ENCODE measurements around the gene SKI.

Gene SKI

DNA sequence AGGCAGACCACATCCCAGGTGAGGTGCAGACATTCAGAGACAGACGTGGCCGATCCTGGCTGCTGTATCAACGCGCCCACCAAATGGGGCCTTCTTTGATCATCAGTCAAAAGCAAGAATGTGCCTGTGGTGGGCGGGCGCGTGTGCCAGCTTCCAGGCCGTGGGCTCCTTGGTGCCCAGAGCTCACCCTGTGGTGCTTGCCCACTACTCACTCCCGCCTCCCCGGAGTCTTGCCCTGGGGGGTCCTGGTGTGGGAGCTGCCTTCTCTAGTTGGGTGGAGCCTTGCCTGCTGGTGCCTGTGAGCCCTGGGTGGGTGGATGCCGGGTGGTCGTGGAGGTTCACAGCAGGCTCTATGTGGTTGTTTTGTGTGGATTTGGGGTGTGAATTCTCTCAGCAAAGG is 70.6 kb downstream of the SKI start:
- DNase-seq: no peak

DNA sequence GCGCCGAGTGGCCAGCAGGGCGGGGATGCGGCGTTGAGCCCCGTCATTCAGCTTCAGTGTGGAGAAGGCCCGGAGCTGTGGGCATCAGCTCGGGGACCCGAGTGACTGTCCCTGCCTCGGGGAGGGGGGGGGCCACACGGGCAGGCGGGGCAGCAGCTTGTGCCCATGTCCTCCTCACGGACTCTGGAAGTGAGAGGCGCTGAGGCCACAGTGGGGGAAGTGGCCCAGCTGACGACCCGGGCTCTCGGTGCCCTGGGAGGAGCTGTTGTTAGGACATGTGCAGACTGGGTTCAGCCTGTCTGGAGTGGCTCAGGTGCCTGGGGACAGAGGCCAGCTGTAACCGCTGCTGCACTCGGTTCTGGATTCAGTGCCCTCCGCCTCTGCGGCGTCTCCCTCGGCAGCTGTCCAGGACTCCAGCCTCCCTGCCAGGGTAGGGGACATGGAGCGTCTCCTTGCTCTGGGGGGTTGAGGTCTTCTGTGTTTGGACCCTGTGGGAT is 71.1 kb downstream of the SKI start:
- no peak for DNase-seq

DNA sequence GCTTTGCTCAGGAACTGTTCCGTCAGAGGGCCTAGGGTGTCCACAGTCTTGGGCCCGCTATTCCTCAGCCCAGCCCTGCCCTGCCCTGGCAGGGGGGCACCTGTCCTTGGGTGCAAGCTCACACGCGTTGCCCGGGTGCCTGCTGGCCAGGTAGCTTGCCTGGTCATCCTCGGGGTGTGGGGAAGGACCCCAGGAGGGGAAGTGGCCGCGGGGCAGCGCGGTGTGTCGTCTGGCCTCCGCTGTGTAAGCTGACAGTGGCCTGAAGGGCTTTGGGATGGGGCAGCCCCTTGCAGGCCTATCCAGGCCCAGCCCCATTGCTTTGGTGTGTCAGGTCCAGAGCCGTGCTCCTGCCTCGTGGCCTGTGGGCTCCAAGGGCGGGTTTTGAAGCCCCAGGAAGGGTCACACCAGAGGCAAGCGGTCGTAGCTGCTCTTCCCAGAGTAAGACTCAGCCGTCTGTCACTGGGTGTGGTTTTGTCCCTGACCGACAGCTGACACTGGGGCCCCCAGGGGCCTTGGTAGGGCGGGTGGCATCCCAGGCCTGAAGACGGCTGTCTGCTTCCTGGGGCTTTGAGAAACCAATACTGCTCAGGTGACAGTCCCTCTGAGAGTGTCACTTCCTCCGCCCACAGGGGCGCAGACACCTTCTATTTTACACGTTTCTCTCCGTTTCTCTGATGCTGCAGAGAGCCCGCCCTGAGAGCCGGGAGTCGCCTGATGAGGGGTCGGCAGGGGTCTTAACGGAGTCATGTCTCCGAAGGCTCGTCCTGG is 72.1 kb downstream of the SKI start:
- peak; percentile 73 for DNase-seq

DNA sequence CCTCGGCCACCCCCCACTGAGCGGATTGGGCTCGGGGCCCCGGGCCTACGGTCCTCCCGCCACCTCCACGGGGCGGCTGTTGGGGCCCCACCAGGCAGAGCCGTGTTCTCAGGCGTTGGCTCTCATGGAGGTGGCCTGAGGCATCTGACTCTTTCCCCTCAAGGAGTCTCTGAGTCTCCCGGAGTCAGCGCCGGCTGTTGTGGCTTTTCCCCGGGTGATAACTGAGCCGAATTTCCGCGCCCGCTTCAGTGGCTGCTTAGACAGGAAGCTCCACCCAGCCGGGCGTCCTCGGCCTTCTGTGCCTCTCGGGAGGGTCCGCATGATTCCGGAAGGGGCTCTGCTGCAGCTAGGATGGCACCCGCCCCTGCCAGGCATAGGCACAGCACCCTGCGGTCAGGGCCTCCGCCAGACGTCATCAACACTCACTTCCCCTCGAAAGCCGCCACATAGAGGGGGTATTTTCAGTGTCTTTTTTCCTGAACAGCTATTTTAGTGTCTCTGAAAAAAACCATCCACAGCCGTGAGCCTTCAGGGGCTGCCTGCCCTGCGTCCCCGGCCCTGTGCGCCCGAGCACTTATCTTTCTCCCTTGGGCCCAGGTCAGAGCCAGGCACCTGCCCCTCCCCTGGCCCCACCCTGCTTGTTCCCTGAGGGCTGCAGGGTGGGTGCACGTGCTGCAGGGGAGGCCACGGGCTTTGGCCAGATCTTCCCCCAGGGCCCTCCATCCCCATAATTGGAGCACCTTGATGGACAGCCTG is 72.9 kb downstream of the SKI start:
- peak; percentile 94 for DNase-seq

DNA sequence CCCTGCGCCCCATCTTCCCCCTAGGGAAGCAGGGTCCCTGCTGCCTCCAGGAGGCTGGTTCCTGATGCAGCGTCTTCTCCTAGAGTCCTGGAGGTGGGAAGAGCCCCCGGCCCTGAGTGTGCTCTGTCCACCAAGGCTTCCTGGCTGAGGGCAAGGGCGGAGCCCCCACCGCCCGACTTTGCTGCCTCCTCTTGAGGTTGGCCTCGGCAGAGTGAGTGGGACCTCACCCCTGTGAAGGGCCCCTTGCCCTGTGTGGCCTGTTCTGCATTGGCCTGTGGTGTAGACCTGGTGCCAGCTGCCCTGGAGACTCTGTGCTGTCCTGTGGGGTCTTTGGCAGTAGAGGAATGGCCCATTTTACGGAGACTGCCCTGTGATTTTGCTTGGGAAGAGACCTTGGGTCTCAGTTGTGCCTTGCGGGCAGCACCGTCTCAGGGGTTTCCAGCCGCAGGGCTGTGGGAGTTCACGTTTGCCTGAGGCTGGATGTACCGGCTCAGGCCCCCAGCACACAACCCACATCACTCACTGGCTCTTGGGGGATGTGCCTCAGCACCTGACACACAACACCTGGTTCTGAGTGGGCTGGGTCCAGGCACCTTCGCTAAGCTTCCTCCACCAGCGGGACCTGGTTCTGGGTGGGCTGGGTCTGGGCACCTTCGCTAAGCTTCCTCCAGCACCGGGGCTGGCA is 73.6 kb downstream of the SKI start:
- DNase-seq: no peak

DNA sequence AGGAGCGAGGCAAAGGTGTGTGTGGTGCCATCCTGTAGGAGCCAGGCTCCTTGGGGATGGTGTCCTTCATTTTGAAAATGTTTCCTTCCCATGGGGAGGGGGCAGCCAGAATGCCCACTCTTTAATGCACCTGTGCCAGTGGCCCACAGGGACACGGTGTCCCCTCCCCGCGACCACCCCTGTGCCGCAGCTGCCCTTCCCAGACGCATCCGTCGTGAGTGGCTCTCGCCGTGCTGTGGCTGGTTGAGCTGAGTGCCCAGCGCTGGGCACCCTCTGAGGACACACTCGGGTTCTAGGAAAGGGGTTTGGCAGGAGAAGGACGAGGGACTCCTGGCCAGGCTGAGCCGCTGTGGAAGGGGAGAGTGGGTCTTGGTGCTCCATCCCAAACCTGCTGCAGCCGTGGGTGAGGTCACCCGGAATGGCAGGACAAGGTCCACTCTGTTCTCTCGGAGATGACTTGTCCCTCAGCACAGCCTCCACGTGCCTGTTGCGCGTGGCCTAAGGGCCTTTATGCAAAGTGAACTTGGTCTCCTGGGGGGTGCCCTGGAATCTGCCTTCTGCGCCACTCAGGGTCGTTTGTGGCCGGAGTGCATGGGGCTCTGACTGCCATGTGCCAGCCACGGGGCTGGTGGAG is 74.3 kb downstream of the SKI start:
- DNase-seq: no peak

DNA sequence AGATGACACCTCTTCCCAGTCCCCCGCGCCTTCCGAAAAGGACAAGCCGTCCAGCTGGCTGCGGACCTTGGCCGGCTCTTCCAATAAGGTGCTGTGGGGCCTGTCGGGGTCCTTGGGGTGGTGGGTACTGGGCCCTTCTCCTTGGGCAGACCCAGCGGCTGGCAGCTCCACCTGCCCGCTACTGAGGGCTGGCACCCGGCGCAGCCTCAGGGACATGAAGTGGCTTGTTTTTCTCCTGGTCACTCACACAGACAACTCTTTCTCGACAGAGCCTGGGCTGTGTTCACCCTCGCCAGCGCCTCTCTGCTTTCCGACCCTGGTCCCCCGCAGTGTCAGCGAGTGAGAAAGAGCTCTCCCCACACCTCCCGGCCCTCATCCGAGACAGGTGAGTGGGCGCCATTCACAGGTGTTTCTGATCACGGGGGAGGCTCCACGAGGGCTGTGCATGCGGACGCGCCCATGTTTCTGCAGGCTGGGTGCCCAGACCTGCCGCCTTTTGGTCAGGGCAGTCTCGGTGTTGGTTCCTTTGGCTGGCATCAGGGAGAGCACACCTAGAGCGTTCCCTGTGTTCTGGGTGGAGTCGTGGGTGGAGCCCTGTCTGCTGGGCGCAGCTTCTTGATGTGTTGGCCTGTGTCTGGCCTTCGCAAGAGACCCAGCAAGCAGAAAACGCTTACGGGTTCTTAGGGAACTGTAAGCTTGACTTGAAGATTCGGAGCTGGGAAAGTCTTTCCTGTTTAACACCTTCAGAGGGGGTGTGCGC is 75.1 kb downstream of the SKI start:
- DNase-seq: no peak

DNA sequence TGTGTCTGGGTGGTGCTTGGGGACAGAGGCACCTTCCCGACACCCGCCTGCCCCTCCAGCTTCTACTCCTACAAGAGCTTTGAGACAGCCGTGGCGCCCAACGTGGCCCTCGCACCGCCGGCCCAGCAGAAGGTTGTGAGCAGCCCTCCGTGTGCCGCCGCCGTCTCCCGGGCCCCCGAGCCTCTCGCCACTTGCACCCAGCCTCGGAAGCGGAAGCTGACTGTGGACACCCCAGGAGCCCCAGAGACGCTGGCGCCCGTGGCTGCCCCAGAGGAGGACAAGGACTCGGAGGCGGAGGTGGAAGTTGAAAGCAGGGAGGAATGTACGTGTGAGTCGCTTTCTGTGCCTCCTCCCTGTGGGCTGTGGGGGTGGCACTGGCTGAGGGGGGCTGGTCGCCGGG is 75.7 kb downstream of the SKI start:
- no peak for DNase-seq

DNA sequence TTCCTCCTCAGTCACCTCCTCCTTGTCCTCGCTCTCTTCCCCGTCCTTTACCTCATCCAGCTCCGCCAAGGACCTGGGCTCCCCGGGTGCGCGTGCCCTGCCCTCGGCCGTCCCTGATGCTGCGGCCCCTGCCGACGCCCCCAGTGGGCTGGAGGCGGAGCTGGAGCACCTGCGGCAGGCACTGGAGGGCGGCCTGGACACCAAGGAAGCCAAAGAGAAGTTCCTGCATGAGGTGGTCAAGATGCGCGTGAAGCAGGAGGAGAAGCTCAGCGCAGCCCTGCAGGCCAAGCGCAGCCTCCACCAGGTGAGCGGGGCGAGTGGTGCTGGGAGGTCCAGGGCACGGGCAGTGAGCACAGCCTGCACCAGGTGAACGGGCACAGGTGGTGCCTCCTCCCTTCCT is 76.2 kb downstream of the SKI start:
- no peak for DNase-seq

DNA sequence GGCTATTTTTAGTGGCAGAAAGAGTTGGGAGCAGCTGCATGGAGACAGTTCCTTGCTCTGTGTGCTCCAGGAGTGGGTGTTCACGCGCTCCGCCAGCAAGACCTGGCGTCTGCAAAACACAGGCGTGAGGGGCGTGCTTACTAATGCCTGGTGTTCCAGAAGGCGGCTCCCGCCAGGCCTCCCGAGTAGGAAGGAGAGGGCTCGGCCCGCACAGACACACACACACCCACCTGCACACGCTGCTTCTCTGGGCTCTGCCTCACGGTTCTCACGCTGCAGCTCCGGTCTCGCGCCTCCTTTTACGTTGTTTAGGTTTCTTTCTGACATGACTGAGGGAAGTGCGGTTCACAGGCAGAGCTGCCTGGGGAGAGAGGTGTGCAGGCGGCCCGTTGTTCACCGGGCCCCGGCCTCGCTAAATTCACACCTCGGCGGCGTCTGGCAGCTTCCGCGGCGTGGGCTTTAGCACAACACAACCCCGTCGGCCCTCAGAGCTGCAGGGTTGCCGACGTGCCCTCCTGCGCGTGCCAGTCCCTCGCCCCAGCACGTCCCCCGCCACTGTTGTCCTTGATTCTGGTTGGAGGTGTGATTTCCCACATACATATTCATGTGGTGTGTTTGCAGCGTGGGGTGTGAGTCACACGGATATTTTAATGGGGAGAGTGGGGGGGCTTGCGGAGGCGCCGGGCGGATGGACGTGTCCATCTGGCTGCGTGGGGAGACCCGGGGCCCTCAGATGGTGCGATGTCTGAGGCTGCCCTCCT is 77.0 kb downstream of the SKI start:
- no peak for DNase-seq

DNA sequence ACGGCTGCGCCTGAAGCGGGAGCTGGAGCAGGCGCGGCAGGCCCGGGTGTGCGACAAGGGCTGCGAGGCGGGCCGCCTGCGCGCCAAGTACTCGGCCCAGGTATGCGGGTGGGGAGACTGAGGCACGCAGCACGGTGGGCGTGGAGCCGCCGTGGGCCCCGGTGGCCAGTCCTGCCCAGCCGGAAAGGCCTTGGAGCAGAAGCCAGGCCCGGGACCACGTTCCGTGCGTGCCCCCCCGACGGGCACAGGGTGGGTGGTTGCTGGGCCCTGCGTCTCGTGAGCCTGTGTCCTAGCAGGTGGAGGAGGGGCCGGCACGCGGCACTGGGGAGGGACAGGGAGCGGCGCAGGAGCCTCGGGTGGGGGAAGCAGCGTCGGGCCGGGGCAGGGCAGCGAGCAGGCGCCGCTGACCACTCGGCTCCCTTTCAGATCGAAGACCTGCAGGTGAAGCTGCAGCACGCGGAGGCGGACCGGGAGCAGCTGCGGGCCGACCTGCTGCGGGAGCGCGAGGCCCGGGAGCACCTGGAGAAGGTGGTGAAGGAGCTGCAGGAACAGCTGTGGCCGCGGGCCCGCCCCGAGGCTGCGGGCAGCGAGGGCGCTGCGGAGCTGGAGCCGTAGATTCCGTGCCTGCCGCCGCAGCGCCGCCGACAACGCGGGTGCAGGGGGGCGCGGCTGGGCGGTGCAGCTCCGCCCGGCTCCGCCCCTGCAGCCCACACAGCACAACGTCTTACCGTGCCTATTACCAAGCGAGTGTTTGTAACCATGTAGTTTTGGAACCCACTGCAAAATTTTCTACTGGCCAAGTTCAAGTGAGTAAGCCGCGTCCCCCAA is 78.2 kb downstream of the SKI start:
- no peak for DNase-seq

DNA sequence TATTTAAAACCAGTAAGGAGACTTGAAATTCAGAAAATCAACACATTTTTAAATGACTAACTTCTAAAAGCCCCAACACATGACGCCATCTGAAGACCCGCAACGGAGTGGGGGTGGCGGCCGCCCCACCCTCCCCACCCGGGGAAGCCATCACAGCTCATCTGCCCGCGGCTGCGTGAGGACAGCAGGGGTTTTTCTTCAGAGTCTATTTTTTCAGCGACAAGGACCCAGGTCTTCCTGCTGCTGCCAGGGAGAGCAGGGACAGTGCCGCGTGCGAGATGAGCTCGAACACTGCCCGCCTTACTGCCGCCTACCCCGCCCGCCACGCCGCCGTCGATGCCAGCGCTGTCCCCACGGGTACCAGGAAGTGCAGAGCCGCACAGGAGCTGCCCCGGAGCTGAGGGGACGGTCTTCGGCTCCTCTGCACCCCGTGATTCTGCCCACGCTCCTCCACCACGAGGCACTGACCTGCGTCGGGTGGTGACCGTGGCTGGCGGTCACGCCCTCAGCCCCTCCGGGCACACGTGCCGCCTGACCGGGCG is 79.0 kb downstream of the SKI start:
- DNase-seq: no peak

DNA sequence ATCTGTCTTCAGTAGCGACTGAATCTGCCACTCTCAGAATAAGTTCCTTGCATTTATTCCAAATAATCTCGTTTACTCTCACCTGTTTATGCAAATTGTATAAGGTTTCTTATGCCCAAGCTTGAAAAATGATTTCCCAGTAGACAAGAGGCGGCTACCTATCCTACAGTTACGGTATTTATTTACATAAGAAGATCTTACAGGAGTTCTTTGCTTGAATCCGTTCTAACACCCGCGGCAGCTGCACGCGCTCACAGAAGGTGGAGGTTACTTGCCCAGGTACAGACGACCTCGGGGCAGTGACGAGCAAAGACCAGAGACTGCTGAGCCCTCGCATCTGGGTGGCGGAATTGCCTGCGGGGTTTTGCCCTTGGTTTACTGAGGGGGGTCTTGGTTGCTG is 79.9 kb downstream of the SKI start:
- DNase-seq: no peak

DNA sequence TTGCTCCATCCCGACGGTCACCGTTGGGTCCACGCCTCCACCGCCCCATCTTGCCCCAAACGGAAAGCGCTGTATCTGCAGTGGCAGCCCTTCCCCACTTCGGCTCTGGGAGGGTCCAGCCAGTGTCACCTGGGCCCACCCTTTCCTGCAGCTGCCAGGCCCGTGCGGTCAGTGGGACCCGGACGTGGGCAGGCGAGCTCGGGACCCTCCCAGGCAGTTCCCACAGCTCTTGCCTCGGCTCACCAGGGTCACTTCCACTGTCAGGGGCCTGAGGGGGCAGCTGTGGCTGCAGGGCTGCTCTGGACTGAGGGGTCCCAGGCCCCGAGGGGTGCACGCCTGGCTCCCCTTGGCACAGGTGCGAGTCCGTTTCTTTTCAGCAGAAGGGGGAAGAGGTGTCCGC is 80.7 kb downstream of the SKI start:
- no peak for DNase-seq

DNA sequence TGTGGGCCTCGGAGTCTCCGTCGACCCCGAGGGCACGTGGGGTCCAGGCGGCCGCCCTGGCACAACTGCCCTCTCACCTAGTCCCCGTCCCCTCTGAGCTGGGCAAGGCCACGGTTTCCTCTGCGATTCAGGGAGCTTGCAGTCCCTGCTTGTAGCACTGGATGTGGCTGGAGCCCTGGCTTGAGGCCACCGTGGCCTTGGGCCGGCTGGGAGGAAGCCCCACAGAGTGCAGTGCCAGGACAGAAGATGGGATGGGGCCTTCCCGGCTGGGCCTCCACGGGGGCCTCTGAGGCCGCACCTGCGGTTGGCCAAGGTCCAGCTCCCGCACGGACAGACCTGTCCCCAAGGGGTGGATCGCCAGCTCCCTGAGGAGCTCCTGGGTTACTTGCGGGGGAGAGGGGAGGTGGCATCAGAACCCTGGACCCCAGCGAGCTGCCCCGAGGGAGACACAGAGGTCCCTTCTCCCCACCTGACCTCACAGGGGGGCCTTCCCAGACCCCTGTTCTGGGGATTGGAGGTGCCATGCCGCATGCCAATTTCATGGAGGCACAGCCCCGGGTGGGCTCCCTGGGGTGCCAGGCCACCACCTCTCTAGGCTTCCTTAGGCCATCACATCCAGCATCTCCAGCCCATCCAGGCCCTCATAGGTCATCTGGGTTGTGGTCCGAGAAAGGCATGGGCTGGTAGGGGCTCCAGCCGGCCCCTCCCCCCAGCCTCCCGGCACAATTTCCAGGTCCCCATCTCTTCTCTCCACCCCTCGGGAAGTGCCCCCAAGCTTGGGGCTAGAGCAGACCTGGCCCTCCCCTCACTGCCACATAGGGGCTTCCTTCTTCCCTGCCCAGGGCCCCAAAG is 82.4 kb downstream of the SKI start:
- no peak for DNase-seq

DNA sequence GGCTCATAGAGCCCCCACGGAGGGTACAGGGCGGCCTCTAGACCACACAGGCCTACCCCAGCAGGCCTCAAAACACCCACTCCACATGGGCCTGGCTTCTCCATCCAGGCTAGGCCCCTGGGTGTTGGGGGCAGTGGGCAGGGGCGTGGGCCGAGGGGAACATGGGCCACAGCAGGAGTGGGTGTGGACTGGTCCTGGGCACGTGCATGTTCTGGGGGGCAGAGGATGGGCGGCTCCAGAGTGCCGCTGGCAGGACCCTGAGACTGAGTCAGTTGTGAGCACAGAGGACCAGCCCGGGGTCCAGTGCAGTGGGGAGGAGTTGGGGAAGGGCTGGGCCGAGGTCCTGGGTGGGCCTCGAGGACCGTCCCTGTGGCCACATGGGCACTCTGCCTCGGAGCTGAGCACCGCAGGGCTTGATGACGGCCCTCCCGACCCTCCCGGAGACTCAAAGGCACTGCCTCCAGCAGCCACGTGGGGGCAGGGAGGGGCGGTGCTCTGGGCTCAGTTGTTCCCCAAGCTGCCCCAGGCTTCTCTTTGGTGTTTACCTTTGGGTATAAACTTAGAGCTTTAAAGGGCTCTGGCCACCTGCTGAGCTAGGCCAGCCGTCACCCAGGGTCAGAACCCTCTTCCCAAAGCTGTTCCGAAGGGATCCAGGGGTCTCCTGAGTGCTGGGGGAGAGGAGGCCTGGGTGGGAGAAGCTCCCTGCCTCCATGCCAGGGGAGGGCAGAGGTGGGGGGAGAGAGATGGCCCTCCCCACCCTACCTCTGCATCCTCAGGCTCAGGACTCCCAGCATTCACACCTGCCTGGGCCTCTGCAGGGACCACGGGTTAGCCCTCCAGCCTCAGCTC is 83.3 kb downstream of the SKI start:
- DNase-seq: peak; percentile 50

DNA sequence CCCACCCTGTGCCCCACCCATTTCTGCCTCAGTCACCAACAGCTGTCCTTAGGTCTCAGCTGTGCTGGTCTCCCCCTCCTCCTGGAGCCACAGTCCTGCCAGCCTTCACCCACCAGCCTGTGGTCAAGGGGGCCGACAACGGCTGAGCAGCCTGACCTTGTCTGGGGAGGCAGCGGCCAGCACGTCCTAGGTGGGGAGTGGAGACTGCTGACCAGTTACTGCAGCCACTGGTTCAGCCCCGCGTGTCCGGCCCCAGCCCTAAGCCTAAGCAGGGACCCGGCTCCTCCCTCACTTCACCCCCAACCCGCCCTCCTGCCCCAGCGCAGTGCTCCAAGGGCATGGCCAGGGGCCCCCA is 84.0 kb downstream of the SKI start:
- no peak for DNase-seq

DNA sequence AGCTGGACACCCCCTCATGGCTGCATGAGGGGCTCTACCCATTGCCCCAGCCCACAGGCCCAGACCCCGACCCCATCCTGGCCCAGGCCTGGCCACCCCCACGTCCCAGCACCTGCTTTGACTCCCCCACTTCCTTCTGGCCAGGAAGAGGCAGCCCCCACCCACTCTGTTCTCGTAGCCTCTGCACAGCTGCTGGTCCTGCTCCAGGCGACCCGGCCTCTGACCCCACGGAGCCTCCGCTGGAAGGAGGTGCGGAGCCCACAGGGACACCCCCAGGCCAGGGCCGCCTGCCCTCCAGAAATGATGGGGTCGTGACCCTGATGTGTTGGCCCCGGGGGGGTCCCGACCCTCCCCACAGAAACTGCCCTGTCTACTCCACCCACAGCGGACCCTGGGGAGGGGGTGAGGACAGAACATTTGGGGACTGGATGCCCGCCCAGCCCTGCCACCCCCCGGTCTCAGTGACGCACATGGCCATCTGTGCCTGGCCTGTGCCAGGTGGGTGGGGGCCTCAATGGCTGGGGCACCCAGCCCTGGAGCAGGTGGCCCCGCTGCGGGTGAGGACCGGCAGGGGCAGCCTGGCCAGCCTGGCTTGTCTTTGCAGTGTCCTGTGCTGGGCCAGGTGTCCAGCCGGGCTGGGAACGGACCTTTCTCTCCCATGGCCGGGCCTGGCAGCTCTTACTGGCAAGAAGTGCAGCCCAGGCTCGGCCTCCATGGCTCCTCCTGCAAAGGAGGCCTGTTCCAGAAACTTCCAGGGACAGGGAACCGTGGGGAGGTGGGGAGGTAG is 84.6 kb downstream of the SKI start:
- DNase-seq: no peak

Measured in effector CD4-positive, alpha-beta T cell (primary cell).